ENCODE results near the gene DDX27. TPM values are rescaled to one million over a fixed set of nuclear protein-coding genes. Genes with fewer than 3 reads are reported as not detected.

Gene DDX27
- total and polyA plus RNA-seq, 9 donors, result 30.4 to 44.9 (median 36.8) TPM

DNA sequence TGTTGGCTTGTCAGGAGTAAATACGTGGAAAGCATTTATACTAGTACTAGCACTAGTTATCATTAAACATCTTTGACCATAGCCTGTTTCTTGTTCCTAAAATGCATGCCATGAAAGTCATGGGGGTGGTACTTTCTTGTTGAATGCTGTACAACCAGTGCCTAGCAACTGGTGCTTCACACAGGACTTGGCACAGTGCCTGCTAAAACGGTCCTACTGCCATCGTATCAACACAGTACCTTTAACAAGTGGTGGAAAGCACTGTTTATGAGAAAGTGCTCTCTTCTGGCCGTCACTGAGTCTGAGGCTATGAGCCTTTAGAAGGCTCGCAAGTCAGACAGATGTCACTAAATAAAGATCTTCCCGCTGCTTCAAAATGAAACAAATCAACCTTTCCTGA, 37.0 kb downstream of the DDX27 start:
- intact Hi-C loops (cut with DNase I), result loop anchor here in 1 of 4 donors (5.0 kb wide), 1 partner anchor 1609 kb away; no protein-coding TSS in a partner anchor
- Histone ChIP-seq H3K4me3 (no peak overlapping the region), H3K36me3 (no peaks in the 10 kb centered on the region), H3K27ac (no peak overlapping the region), H3K9me3 (no peaks in the 10 kb centered on the region), H3K27me3 (no peaks in the 10 kb centered on the region), H3K4me1 (ENCODE audit: insufficient read depth) (no peaks in the 10 kb centered on the region)
- 76 to 82% (median 76%) methylated on average over 6 of the region's 6 CpGs for whole genome bisulfite sequencing, 3 donors
- no peak for DNase-seq
- TF ChIP-seq POLR2A (IDR thresholded peaks at IDR 0.05) (no peak), EP300 (IDR thresholded peaks at IDR 0.05) (no peak)
- TF ChIP-seq, protein P1, sequence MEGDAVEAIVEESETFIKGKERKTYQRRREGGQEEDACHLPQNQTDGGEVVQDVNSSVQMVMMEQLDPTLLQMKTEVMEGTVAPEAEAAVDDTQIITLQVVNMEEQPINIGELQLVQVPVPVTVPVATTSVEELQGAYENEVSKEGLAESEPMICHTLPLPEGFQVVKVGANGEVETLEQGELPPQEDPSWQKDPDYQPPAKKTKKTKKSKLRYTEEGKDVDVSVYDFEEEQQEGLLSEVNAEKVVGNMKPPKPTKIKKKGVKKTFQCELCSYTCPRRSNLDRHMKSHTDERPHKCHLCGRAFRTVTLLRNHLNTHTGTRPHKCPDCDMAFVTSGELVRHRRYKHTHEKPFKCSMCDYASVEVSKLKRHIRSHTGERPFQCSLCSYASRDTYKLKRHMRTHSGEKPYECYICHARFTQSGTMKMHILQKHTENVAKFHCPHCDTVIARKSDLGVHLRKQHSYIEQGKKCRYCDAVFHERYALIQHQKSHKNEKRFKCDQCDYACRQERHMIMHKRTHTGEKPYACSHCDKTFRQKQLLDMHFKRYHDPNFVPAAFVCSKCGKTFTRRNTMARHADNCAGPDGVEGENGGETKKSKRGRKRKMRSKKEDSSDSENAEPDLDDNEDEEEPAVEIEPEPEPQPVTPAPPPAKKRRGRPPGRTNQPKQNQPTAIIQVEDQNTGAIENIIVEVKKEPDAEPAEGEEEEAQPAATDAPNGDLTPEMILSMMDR (IDR thresholded peaks at IDR 0.05), result no peak

DNA sequence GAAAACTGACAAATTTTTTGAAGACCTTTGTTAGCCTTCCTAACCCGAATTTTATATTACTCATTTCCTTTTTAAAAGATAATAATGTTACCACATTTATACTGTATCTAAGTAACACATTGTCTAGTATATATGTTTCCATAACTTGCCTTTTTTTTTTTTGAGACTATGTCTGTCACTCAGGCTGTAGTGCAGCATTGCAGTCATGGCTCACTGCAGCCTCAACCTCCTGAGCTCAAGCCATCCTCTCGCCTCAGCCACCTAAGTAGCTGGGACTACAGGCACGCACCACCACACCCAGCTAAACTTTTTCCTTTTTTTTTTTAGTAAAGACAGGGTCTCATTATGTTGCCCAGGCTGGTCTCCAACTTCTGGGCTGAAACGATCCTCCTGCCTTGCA, 40.1 kb downstream of the DDX27 start:
- intact Hi-C loops (cut with DNase I), result loop anchor here in 1 of 4 donors (5.0 kb wide), 1 partner anchor 1612 kb away; no protein-coding TSS in a partner anchor

DNA sequence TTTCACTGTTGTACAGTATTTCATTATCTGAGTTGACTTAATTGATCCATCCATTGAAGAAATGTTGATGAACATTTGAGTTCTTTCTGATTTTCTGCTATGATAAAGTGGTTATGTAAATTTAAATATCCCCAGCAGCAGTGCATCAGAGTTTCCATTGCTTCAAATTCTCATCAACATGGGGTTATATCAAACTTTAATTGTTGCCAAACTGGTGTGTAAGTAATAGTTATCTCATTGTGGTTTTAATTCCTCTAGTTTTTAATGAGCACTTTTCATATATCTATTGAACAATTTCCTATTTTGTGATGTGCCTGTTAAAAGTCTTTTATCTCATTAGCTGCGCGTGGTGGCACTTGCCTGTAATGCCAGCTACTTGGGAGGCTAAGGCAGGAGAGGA, 40.6 kb downstream of the DDX27 start:
- intact Hi-C loops (cut with DNase I), result loop anchor here in 1 of 4 donors (5.0 kb wide), 1 partner anchor 1612 kb away; no protein-coding TSS in a partner anchor
- Histone ChIP-seq H3K27ac (no peak overlapping the region), H3K4me1 (ENCODE audit: insufficient read depth) (no peaks in the 10 kb centered on the region), H3K4me3 (no peak overlapping the region), H3K36me3 (no peaks in the 10 kb centered on the region), H3K27me3 (no peaks in the 10 kb centered on the region), H3K9me3 (no peaks in the 10 kb centered on the region)
- WGBS, 3 donors, result 94 to 97% (median 96%) methylated on average over 2 of the region's 2 CpGs
- TF ChIP-seq EP300 (IDR thresholded peaks at IDR 0.05), result no peak
- TF ChIP-seq, protein P1 (IDR thresholded peaks at IDR 0.05), result no peak
- no peak for TF ChIP-seq POLR2A (IDR thresholded peaks at IDR 0.05)
- DNase-seq, result no peak

More for the DNA sequence above, 40.1 kb downstream of the DDX27 start:
- Histone ChIP-seq H3K9me3 (no peaks in the 10 kb centered on the region), H3K36me3 (no peaks in the 10 kb centered on the region), H3K4me1 (ENCODE audit: insufficient read depth) (no peaks in the 10 kb centered on the region), H3K27me3 (no peaks in the 10 kb centered on the region), H3K27ac (no peak overlapping the region), H3K4me3 (no peak overlapping the region)
- 59 to 89% (median 86%) methylated on average over 4 of the region's 4 CpGs for WGBS, 3 donors
- no peak for TF ChIP-seq EP300 (IDR thresholded peaks at IDR 0.05)
- TF ChIP-seq, protein P1 (IDR thresholded peaks at IDR 0.05), result no peak
- no peak for DNase-seq

DNA sequence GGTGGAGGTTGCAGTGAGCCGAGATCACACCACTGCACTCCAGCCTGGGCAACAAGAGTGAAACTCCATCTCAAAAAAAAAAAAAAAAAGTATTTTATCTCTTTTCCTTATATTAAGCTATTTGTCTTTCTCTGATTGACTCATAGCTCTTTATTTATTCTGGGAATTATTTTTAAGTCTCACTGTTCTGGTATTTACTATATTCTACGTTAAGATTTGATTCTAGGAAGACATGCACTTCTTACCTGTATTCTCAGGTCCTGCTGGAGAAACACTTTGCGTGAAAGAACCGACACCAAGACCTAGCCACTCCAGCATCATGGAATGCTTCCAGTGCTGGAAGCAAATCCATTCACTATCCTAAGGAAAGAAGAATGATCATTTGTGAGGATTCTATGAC, 41.0 kb downstream of the DDX27 start:
- intact Hi-C loops (cut with DNase I), result no loop called here
- TF ChIP-seq, protein P1 (IDR thresholded peaks at IDR 0.05), result no peak
- TF ChIP-seq EP300 (IDR thresholded peaks at IDR 0.05) (no peak), POLR2A (IDR thresholded peaks at IDR 0.05) (no peak)
- no peaks in the 10 kb centered on the region for H3K27me3 ChIP-seq
- H3K9me3 ChIP-seq, result no peaks in the 10 kb centered on the region
- no peak overlapping the region for H3K4me3 ChIP-seq
- H3K27ac ChIP-seq, result no peak overlapping the region
- no peaks in the 10 kb centered on the region for H3K4me1 ChIP-seq (ENCODE audit: insufficient read depth)
- H3K36me3 ChIP-seq, result no peaks in the 10 kb centered on the region
- DNase-seq, result no peak
- 89 to 95% (median 90%) methylated on average over 4 of the region's 4 CpGs for WGBS, 3 donors

Data from ovary (tissue), 9 donors.